Esophagus squamous epithelium (tissue), 5 donors: ENCODE data around the gene SLC35E1. TPM values are rescaled to one million over a fixed set of nuclear protein-coding genes. Genes with fewer than 3 reads are reported as not detected.

Experiments
- DNase-seq: peaks from one replicate; lab custom pipeline; 2025; lab: John Stamatoyannopoulos, UW
- H3K27ac ChIP-seq, 4 donors: fragments of 200-600 bp; sonication (generic); one replicate each; pipeline ENCODE4 v1.5.1; 2016 to 2019; ENCODE audit warnings: mild to moderate bottlenecking in 1 of 4
- H3K27me3 ChIP-seq, 4 donors: fragments of 200-600 bp; sonication (generic); 1 replicate in 3 of 4; 2 replicates in 1 of 4; pipeline versions ENCODE4 v1.5.1 to v1.6.0; 2017 to 2021; ENCODE audit warnings: antibody characterized with exemption in 1 of 4
- H3K36me3 ChIP-seq, 3 donors: fragments of 200-600 bp; sonication (generic); one replicate each; pipeline ENCODE4 v1.5.1; 2016 to 2019
- H3K4me1 ChIP-seq, 3 donors: fragments of 200-600 bp; sonication (generic); one replicate each; pipeline ENCODE4 v1.5.1; 2017 to 2019
- H3K4me3 ChIP-seq, 4 donors: fragments of 200-600 bp; sonication (generic); 1 replicate in 3 of 4; 2 replicates in 1 of 4; pipeline ENCODE4 v1.5.1; 2016 to 2019; ENCODE audit warnings: mild to moderate bottlenecking in 2 of 4, moderate library complexity in 1 of 4
- H3K9me3 ChIP-seq, 3 donors: fragments of 200-600 bp; sonication (generic); one replicate each; pipeline ENCODE4 v1.5.1; 2016 to 2019
- POLR2A ChIP-seq, 4 donors: fragments of 450-650 bp; IDR thresholded peaks; one replicate each; pipeline ENCODE4 v1.6.1; 2017; ENCODE audit warnings: antibody characterized with exemption in 4 of 4, mild to moderate bottlenecking in 4 of 4, moderate library complexity in 3 of 4
- WGBS, 2 donors: methylation state at CpG; one replicate each; pipeline ENCODE4 v1.1.5; 2018; 5-methylcytosine and 5-hydroxymethylcytosine counted together
- intact Hi-C: fragments of 100-400 bp; cut with DNase I; formaldehyde crosslinking; loops from one replicate; pipeline ENCODE4 v1.15.0; 2022
- total RNA-seq, 4 donors: library from RNA; depleted of rRNA; stranded (reverse); fragments of >200 nt; gene quantifications; one replicate each; pipeline ENCODE4 v1.1.0, GENCODE V29; 2016
- TF ChIP-seq, protein P1 (sequence below), 6 experiments: fragments of 450-650 bp in 4 of 6; fragments of 200-600 bp in 2 of 6; sonication (generic) in 2 of 6; IDR thresholded peaks; one replicate each; pipeline ENCODE4 v1.5.1; 2016 to 2019; ENCODE audit warnings: antibody characterized with exemption in 6 of 6, mild to moderate bottlenecking in 4 of 6, moderate library complexity in 4 of 6
- donor health status: DM: yes; HTN: yes; CAD: no.

The SLC35E1 gene
- total RNA-seq, 4 donors from 2014 or later: 22.6 to 29.4 (median 25.3) TPM

DNA sequence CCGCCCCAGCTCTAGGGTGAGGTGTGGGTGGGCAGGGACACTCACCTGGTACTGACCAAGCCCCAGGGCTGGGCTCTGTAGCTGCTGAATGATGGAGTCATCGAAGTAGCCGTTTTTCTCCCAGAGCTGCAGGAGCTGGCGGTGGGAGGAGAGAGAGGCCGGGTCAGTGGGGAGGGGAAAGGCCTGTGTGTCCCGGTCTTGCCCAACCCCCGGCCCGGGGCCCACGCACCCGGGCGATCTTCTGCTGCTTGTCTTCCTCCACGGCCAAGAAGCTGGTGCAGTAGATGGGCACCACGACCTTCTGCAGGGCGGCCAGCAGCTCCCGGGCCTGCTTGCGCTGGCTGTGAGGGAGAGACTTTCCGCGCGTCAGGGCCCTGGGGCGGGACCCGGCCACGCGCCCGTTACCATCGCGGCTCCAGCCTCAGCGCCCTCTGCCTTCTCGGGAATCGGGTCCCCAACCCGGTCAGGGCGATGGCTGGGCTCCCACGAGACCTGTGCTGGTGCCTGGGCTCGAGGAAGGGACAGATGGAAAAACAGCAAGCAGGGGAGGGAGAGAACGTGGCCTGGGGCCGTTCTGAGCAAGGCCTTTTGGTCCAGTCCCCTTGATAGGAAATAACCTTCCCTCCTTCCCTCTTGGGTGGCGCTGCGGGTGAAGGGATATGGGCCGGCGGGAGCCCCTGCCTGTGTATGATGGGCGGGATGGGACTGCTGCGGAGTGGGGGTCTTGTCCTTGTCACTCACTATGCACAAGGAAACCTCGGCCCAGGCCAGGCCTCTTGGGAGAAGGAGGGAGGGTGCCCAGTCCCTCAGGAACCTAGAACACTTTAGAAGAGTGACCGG, 41.5 kb downstream of the SLC35E1 start:
- DNase-seq: no peak
- intact Hi-C loops: no loop called here

GRCh38 chr19:16529466-16530144, 42.6 kb downstream of the SLC35E1 start:
- DNase-seq: no peak
- H3K4me1 ChIP-seq: peaks cover 0 to 9% (median 0%) of the 10 kb centered on the region in 3 donors
- 93 to 95% methylated on average over 8 to 12 of the region's 25 CpGs for WGBS, 2 donors
- H3K27ac ChIP-seq: no peak overlapping the region
- no peak overlapping the region for H3K4me3 ChIP-seq
- no peak for TF ChIP-seq POLR2A (IDR thresholded peaks at IDR 0.05)
- TF ChIP-seq, protein P1, sequence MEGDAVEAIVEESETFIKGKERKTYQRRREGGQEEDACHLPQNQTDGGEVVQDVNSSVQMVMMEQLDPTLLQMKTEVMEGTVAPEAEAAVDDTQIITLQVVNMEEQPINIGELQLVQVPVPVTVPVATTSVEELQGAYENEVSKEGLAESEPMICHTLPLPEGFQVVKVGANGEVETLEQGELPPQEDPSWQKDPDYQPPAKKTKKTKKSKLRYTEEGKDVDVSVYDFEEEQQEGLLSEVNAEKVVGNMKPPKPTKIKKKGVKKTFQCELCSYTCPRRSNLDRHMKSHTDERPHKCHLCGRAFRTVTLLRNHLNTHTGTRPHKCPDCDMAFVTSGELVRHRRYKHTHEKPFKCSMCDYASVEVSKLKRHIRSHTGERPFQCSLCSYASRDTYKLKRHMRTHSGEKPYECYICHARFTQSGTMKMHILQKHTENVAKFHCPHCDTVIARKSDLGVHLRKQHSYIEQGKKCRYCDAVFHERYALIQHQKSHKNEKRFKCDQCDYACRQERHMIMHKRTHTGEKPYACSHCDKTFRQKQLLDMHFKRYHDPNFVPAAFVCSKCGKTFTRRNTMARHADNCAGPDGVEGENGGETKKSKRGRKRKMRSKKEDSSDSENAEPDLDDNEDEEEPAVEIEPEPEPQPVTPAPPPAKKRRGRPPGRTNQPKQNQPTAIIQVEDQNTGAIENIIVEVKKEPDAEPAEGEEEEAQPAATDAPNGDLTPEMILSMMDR (IDR thresholded peaks at IDR 0.05): no peak
- H3K36me3 ChIP-seq: peaks cover 68 to 100% (median 92%) of the 10 kb centered on the region in 3 donors
- no peaks in the 10 kb centered on the region for H3K9me3 ChIP-seq
- H3K27me3 ChIP-seq: no peaks in the 10 kb centered on the region
- intact Hi-C loops: no loop called here

More for the DNA sequence above, 41.5 kb downstream of the SLC35E1 start:
- no peaks in the 10 kb centered on the region for H3K27me3 ChIP-seq
- peaks cover 57 to 100% (median 95%) of the 10 kb centered on the region in 3 donors for H3K36me3 ChIP-seq
- 94% methylated on average over 25 of the region's 43 CpGs; no CpG with 5 or more reads in 1 of the 2 donors for WGBS, 2 donors
- H3K27ac ChIP-seq: no peak overlapping the region
- TF ChIP-seq, protein P1 (IDR thresholded peaks at IDR 0.05): no peak
- no peak for TF ChIP-seq POLR2A (IDR thresholded peaks at IDR 0.05)
- no peak overlapping the region for H3K4me3 ChIP-seq
- no peaks in the 10 kb centered on the region for H3K9me3 ChIP-seq
- peaks cover 0 to 9% (median 0%) of the 10 kb centered on the region in 3 donors for H3K4me1 ChIP-seq

- Histone ChIP-seq H3K27me3 (no peaks in the 10 kb centered on the region), H3K4me3 (no peak overlapping the region), H3K36me3 (peaks cover 65 to 100% (median 92%) of the 10 kb centered on the region in 3 donors), H3K4me1 (peaks cover 0 to 9% (median 0%) of the 10 kb centered on the region in 3 donors), H3K27ac (no peak overlapping the region), H3K9me3 (no peaks in the 10 kb centered on the region)
- DNase-seq: no peak
- 94 to 100% methylated on average over 3 to 4 of the region's 12 CpGs for WGBS, 2 donors
- no peak for TF ChIP-seq POLR2A (IDR thresholded peaks at IDR 0.05)
- TF ChIP-seq, protein P1 (IDR thresholded peaks at IDR 0.05): peak in 4 of 6 experiments; percentile 9 to 40 (median 20)
- intact Hi-C loops: no loop called here
Measured at GRCh38 chr19:16527971-16528521, 44.2 kb downstream of the SLC35E1 start.

GRCh38 chr19:16527334-16527935, 44.8 kb downstream of the SLC35E1 start:
- Histone ChIP-seq H3K4me1 (peaks cover 0 to 9% (median 0%) of the 10 kb centered on the region in 3 donors), H3K27me3 (no peaks in the 10 kb centered on the region), H3K9me3 (no peaks in the 10 kb centered on the region), H3K4me3 (no peak overlapping the region), H3K27ac (peak overlapping the region in 1 of 4 donors; percentile 5), H3K36me3 (peaks cover 65 to 100% (median 92%) of the 10 kb centered on the region in 3 donors)
- intact Hi-C loops: no loop called here
- 64 to 74% methylated on average over 4 to 9 of the region's 14 CpGs for WGBS, 2 donors
- TF ChIP-seq, protein P1 (IDR thresholded peaks at IDR 0.05): no peak
- TF ChIP-seq POLR2A (IDR thresholded peaks at IDR 0.05): no peak
- DNase-seq: no peak
